ENCODE measurements around the gene LRRC8B.
"Not testable (repeated sequence)": the region's sequence is repeated elsewhere in the genome, so short reads cannot be mapped to it uniquely, and the experiment has no call there.

LRRC8B gene

GRCh38 chr1:89581859-89582258, 57.2 kb downstream of the LRRC8B start:
- no peak for DNase-seq (ENCODE audit: low read depth in 3 of 3)

GRCh38 chr1:89582571-89582970, 57.9 kb downstream of the LRRC8B start:
- no peak for DNase-seq (ENCODE audit: low read depth in 3 of 3)

- no peak for DNase-seq (ENCODE audit: low read depth in 3 of 3)
Measured at GRCh38 chr1:89584211-89584610, 59.6 kb downstream of the LRRC8B start.

GRCh38 chr1:89584781-89585180, 60.2 kb downstream of the LRRC8B start:
- DNase-seq (ENCODE audit: low read depth in 3 of 3) = no peak

DNA sequence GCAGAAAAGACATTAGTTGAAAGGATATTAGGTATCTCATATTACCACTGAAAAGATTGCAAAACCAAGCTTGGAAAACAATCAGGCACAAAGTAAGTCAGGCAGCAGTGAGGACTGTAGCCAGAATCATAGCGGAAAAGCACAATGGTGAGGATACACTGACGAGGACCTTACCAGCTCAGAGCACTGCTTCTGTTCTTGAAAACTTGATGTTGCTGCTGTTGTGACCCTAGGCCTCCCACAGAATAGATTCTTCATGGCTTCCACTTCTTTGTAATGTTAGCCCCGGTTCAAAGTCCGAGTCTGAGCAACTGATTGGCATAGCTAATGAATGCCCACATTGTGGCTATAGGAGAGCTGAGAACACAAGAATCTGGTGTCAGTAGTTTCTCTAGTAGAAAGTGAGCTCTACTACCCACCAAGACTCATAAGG, 63.1 kb downstream of the LRRC8B start:
- no peak for DNase-seq (ENCODE audit: low read depth in 3 of 3)

DNA sequence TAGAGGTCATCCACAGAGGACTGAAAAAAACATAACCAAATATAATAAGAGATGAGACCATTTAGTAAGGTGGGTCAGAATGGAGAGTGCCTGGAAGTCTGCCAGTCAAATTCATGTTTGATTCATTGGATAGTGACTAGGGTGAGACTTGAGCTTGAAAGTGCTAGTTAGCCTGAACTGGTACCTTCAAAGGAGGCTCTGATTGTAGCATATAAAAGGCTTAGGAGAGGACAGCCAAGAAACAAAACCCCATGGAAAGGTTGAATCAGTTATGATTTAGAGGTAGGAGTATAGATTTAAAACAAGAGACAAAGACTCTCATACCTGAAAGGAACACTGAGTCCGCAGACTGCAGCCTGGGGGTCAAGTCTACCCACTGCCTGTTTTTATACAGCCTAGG, 63.9 kb downstream of the LRRC8B start:
- no peak for DNase-seq (ENCODE audit: low read depth in 3 of 3)

GRCh38 chr1:89589515-89589914, 64.9 kb downstream of the LRRC8B start:
- no peak for DNase-seq (ENCODE audit: low read depth in 3 of 3)

DNA sequence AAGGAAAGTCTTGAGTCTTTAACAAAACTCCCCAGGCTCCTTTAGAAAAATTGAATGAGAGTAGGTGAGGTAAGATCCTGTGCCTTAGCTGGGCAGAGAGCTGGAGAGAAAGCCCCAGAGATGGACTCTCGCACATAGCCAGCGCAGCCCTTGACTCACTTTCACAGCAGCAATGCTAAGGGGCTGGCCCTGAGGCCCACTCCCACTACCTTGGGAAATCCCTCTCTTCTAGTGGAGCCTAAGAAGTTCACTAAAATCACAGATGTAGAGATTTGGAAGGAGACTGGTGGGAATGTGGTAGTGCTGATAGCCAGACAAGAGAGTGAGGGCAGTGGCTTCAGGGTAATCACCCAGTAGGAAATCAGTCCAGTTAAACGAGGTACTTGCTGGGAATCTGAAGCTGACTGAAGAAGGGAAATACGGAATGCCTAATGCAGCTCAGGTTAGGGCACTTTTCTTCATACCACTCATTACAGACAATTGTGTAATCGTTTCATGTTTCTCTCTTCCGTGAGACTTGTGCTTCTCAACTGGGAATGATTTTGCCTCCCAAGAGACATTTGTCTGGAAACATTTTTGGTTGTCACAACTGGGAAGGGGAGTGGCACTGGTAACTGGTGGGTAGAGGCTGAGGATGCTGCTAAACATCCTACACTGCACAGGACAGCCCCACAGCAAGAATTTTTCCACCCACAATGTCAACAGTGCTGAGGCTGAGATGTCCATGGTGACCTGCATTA, 65.9 kb downstream of the LRRC8B start:
- no peak for DNase-seq (ENCODE audit: low read depth in 3 of 3)

- not testable (repeated sequence) for DNase-seq (ENCODE audit: low read depth in 3 of 3)
Measured at GRCh38 chr1:89592861-89593302, 68.3 kb downstream of the LRRC8B start.

- DNase-seq (ENCODE audit: low read depth in 3 of 3) = no peak
Measured at GRCh38 chr1:89594096-89594740, 69.6 kb downstream of the LRRC8B start.

- DNase-seq (ENCODE audit: low read depth in 3 of 3) = no peak
Measured at GRCh38 chr1:89596698-89597097, 72.1 kb downstream of the LRRC8B start.

- DNase-seq (ENCODE audit: low read depth in 3 of 3) = no peak
Measured at GRCh38 chr1:89598450-89599331, 74.1 kb downstream of the LRRC8B start.

DNA sequence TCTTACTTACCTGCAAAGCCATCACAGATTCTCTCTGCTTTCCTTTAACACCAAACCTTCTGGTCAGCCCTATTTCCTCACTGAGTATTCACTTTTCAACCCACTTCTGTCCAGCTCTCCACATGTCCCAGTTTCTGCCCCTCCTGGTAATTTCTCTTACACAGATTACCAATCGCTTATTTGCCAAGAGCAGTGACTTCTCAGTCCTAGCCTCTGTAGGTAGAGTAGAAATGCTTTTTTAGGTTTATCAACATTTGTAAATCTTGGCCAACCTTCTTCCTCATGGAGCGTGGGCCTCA, 74.7 kb downstream of the LRRC8B start:
- no peak for DNase-seq (ENCODE audit: low read depth in 3 of 3)

GRCh38 chr1:89600451-89601224, 76.0 kb downstream of the LRRC8B start:
- DNase-seq (ENCODE audit: low read depth in 3 of 3) = no peak

- DNase-seq (ENCODE audit: low read depth in 3 of 3) = peak in 1 of 3 experiments; percentile 24
Measured at GRCh38 chr1:89602871-89603404, 78.3 kb downstream of the LRRC8B start.

- peak in 1 of 3 experiments; percentile 37 for DNase-seq (ENCODE audit: low read depth in 3 of 3)
Measured at GRCh38 chr1:89603651-89604413, 79.2 kb downstream of the LRRC8B start.

DNA sequence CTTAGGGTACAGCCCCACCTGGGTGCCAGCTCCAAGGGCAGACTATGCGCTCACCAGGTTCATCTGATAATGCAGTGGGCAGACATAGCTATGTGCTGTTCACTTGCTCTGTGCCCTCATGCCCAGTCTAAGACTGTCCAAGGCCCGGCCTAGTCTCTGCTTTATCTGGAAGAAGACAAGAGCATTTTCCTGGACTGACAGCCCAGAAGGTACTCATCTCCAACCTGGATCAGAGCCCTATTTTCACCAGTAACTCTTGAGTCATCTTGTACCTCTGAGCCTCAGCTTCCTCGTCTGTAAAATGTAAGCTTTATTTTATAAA, 79.7 kb downstream of the LRRC8B start:
- no peak for DNase-seq (ENCODE audit: low read depth in 3 of 3)

GRCh38 chr1:89605692-89606091, 81.1 kb downstream of the LRRC8B start:
- no peak for DNase-seq (ENCODE audit: low read depth in 3 of 3)

- no peak for DNase-seq (ENCODE audit: low read depth in 3 of 3)
Measured at GRCh38 chr1:89606227-89606980, 81.8 kb downstream of the LRRC8B start.

DNA sequence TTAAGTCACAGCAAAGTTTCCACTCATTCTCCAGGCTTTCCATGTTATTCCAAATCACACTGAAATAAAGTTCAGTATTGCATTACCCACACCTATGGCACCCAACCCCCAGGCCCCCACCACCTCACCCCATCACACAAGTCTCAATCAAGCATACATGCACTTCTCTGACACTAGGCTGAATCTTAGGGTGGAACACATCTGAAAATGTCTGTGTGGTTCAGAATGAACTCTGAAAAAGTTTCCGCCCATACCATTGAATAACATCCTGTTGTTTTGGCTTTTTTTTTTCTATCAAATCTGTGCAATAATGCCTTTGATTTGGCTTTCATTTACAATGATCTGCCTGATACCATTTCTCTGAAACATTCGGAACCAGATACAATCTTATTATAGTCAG, 82.5 kb downstream of the LRRC8B start:
- DNase-seq (ENCODE audit: low read depth in 3 of 3) = no peak

All from stimulated activated CD4-positive, alpha-beta T cell treated with anti-CD3 and anti-CD28 coated beads, TNF-alpha, amount 100 ng/mL, for 4 hours (primary cell).